HEK293 (cell line): Measurements from ENCODE around the gene CEP57L1.
A peak's percentile ranks its signal among the peaks of the same experiment; 100 is the strongest.

Experiments
- HOXD13 ChIP-seq: sonication (generic); formaldehyde crosslinking; IDR thresholded peaks from 2 replicates; pipeline ENCODE4 v1.8.0; 2022; ENCODE audit warnings: missing genetic modification reagents, borderline replicate concordance
- TCF7L2 ChIP-seq: IDR thresholded peaks from 2 replicates; pipeline ENCODE4 v1.6.1; 2011; ENCODE audit warnings: low read depth, mild to moderate bottlenecking, inconsistent platforms, low read length, moderate library complexity, borderline replicate concordance
- ZBTB8A ChIP-seq: fragments of 450-650 bp; formaldehyde crosslinking; IDR thresholded peaks from 2 replicates; pipeline ENCODE4 v1.5.1; 2016; ENCODE audit warnings: missing biosample characterization, missing genetic modification characterization
- ZFP37 ChIP-seq: fragments of 450-650 bp; formaldehyde crosslinking; IDR thresholded peaks from 2 replicates; pipeline ENCODE4 v1.5.1; 2016; ENCODE audit warnings: missing biosample characterization, missing genetic modification characterization
- ZNF10 ChIP-seq: fragments of 450-650 bp; formaldehyde crosslinking; IDR thresholded peaks from 2 replicates; pipeline ENCODE4 v1.5.1; 2017; ENCODE audit warnings: missing biosample characterization, missing genetic modification characterization
- ZNF132 ChIP-seq: fragments of 450-650 bp; formaldehyde crosslinking; IDR thresholded peaks from 2 replicates; pipeline ENCODE4 v1.5.1; 2017; ENCODE audit warnings: missing biosample characterization, missing genetic modification characterization, borderline replicate concordance
- ZNF354C ChIP-seq: fragments of 450-650 bp; formaldehyde crosslinking; IDR thresholded peaks from 2 replicates; pipeline ENCODE4 v1.5.1; 2016; ENCODE audit warnings: missing biosample characterization, missing genetic modification characterization, low read depth, borderline replicate concordance
- ZNF548 ChIP-seq: fragments of 450-650 bp; formaldehyde crosslinking; IDR thresholded peaks from 2 replicates; pipeline ENCODE4 v1.5.1; 2016; ENCODE audit warnings: missing biosample characterization, missing genetic modification characterization
- ZNF558 ChIP-seq: fragments of 450-650 bp; formaldehyde crosslinking; IDR thresholded peaks from 2 replicates; pipeline ENCODE4 v1.5.1; 2016; ENCODE audit warnings: missing biosample characterization, missing genetic modification characterization
- ZNF561 ChIP-seq: fragments of 450-650 bp; IDR thresholded peaks from 2 replicates; pipeline ENCODE4 v1.5.1; 2018; ENCODE audit warnings: missing biosample characterization, missing genetic modification characterization, borderline replicate concordance
- ZNF621 ChIP-seq: fragments of 450-650 bp; formaldehyde crosslinking; IDR thresholded peaks from 2 replicates; pipeline ENCODE4 v1.5.1; 2017; ENCODE audit warnings: missing biosample characterization, missing genetic modification characterization
- ZNF654 ChIP-seq: fragments of 450-650 bp; formaldehyde crosslinking; IDR thresholded peaks from 2 replicates; pipeline ENCODE4 v1.5.1; 2016; ENCODE audit warnings: low read depth, missing biosample characterization, missing genetic modification characterization
- ZNF660 ChIP-seq: fragments of 450-650 bp; IDR thresholded peaks from 2 replicates; pipeline ENCODE4 v1.5.1; 2018; ENCODE audit warnings: missing biosample characterization, mild to moderate bottlenecking, missing genetic modification characterization
- ZNF677 ChIP-seq: fragments of 450-650 bp; IDR thresholded peaks from 2 replicates; pipeline ENCODE4 v1.5.0; 2018; ENCODE audit warnings: missing biosample characterization, mild to moderate bottlenecking, missing genetic modification characterization, moderate library complexity
- ZNF707 ChIP-seq: fragments of 450-650 bp; formaldehyde crosslinking; IDR thresholded peaks from 2 replicates; pipeline ENCODE4 v1.5.1; 2016; ENCODE audit warnings: missing biosample characterization, missing genetic modification characterization
- ZNF776 ChIP-seq: fragments of 450-650 bp; formaldehyde crosslinking; IDR thresholded peaks from 2 replicates; pipeline ENCODE4 v1.5.0; 2017; ENCODE audit warnings: missing biosample characterization, missing genetic modification characterization, borderline replicate concordance
- ZNF785 ChIP-seq: fragments of 450-650 bp; formaldehyde crosslinking; IDR thresholded peaks from 2 replicates; pipeline ENCODE4 v1.5.1; 2016; ENCODE audit warnings: missing biosample characterization, missing genetic modification characterization
- ZSCAN23 ChIP-seq: fragments of 450-650 bp; formaldehyde crosslinking; IDR thresholded peaks from 2 replicates; pipeline ENCODE4 v1.5.1; 2016; ENCODE audit warnings: missing biosample characterization, missing genetic modification characterization
- TF ChIP-seq, protein P1 (sequence below): fragments of 450-650 bp; formaldehyde crosslinking; IDR thresholded peaks from 2 replicates; pipeline ENCODE4 v1.5.1; 2016; ENCODE audit warnings: missing biosample characterization, missing genetic modification characterization
- TF ChIP-seq, protein P2 (sequence below): fragments of 450-650 bp; formaldehyde crosslinking; IDR thresholded peaks from 2 replicates; pipeline ENCODE4 v1.5.1; 2016; ENCODE audit warnings: missing biosample characterization, missing genetic modification characterization
- TF ChIP-seq, protein P3 (sequence below): fragments of 450-650 bp; formaldehyde crosslinking; IDR thresholded peaks from 2 replicates; pipeline ENCODE4 v1.5.1; 2016; ENCODE audit warnings: missing biosample characterization, missing genetic modification characterization
- TF ChIP-seq, protein P4 (sequence below): fragments of 450-650 bp; IDR thresholded peaks from 2 replicates; pipeline ENCODE4 v1.5.1; 2018; ENCODE audit warnings: missing biosample characterization, missing genetic modification characterization
- TF ChIP-seq, protein P5 (sequence below): fragments of 450-650 bp; formaldehyde crosslinking; IDR thresholded peaks from 2 replicates; pipeline ENCODE4 v1.5.0; 2017; ENCODE audit warnings: missing biosample characterization, missing genetic modification characterization, borderline replicate concordance
- TF ChIP-seq, protein P6 (sequence below): fragments of 450-650 bp; formaldehyde crosslinking; optimal IDR thresholded peaks from 2 replicates; pipeline ENCODE3; 2016; ENCODE audit warnings: missing biosample characterization, mild to moderate bottlenecking, missing genetic modification characterization
- TF ChIP-seq, protein P7 (sequence below): fragments of 450-650 bp; formaldehyde crosslinking; IDR thresholded peaks from 2 replicates; pipeline ENCODE4 v1.5.1; 2017; ENCODE audit warnings: missing biosample characterization, missing genetic modification characterization

CEP57L1 gene

DNA sequence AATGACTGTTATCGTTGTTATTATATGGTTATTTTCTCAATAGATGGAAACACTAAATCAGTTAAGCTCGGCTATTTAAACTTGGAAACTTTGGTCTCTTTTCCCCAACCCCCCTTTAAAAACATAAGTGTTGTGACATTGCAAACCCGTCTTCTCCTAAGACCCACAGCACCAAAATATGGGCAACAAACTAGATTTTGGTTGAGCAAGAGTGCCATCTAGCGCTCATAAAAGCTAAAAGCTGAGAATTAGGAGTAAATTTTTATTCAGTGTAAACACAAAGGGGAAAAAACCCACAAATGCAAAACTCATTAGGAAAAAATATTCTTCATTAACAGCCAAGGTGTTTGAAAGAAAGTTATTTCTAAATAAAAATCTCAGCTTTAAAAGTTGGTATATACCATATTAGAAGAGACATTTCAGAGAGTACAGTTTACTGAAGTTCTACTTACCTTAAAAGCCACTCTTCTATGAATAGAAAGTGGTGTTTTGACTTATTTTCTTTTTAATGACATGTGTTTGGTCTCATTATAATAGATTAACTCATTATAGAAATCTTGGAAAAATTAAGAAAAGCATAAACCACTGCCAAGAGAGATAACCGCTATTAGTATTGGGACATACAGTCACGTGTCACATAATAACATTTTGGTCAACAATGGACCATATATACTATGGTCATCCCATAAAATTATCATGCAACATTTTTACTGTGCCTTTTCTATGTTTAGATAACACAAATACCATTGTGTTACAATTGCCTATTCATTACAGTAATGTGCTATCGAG lies 21.8 kb upstream of the CEP57L1 start (continued):
- TF ChIP-seq, protein P1, sequence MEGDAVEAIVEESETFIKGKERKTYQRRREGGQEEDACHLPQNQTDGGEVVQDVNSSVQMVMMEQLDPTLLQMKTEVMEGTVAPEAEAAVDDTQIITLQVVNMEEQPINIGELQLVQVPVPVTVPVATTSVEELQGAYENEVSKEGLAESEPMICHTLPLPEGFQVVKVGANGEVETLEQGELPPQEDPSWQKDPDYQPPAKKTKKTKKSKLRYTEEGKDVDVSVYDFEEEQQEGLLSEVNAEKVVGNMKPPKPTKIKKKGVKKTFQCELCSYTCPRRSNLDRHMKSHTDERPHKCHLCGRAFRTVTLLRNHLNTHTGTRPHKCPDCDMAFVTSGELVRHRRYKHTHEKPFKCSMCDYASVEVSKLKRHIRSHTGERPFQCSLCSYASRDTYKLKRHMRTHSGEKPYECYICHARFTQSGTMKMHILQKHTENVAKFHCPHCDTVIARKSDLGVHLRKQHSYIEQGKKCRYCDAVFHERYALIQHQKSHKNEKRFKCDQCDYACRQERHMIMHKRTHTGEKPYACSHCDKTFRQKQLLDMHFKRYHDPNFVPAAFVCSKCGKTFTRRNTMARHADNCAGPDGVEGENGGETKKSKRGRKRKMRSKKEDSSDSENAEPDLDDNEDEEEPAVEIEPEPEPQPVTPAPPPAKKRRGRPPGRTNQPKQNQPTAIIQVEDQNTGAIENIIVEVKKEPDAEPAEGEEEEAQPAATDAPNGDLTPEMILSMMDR (tag by site-specific recombination) = peak; percentile 37; the same call in 1 of the 2 replicates
- TF ChIP-seq, protein P2, sequence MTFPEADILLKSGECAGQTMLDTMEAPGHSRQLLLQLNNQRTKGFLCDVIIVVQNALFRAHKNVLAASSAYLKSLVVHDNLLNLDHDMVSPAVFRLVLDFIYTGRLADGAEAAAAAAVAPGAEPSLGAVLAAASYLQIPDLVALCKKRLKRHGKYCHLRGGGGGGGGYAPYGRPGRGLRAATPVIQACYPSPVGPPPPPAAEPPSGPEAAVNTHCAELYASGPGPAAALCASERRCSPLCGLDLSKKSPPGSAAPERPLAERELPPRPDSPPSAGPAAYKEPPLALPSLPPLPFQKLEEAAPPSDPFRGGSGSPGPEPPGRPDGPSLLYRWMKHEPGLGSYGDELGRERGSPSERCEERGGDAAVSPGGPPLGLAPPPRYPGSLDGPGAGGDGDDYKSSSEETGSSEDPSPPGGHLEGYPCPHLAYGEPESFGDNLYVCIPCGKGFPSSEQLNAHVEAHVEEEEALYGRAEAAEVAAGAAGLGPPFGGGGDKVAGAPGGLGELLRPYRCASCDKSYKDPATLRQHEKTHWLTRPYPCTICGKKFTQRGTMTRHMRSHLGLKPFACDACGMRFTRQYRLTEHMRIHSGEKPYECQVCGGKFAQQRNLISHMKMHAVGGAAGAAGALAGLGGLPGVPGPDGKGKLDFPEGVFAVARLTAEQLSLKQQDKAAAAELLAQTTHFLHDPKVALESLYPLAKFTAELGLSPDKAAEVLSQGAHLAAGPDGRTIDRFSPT (tag by site-specific recombination) = no peak
- TF ChIP-seq ZNF354C (tag by site-specific recombination) (no peak), ZNF677 (tag by site-specific recombination) (no peak), ZNF558 (tag by site-specific recombination) (no peak), ZNF776 (tag by site-specific recombination) (no peak), ZNF548 (tag by site-specific recombination) (no peak), ZNF132 (tag by site-specific recombination) (no peak), ZNF707 (no peak), ZNF660 (tag by site-specific recombination) (peak; percentile 63), HOXD13 (CRISPR knock-in tag) (no peak), ZNF785 (tag by site-specific recombination) (no peak), TCF7L2 (no peak), ZNF654 (tag by site-specific recombination) (peak; percentile 92), ZBTB8A (tag by site-specific recombination) (0 out of 2 replicates have a peak, but pooled peaks have one; percentile 14), ZNF561 (tag by site-specific recombination) (no peak), ZNF10 (tag by site-specific recombination) (no peak), ZFP37 (no peak), ZSCAN23 (no peak), ZNF621 (no peak)
- TF ChIP-seq, protein P3, sequence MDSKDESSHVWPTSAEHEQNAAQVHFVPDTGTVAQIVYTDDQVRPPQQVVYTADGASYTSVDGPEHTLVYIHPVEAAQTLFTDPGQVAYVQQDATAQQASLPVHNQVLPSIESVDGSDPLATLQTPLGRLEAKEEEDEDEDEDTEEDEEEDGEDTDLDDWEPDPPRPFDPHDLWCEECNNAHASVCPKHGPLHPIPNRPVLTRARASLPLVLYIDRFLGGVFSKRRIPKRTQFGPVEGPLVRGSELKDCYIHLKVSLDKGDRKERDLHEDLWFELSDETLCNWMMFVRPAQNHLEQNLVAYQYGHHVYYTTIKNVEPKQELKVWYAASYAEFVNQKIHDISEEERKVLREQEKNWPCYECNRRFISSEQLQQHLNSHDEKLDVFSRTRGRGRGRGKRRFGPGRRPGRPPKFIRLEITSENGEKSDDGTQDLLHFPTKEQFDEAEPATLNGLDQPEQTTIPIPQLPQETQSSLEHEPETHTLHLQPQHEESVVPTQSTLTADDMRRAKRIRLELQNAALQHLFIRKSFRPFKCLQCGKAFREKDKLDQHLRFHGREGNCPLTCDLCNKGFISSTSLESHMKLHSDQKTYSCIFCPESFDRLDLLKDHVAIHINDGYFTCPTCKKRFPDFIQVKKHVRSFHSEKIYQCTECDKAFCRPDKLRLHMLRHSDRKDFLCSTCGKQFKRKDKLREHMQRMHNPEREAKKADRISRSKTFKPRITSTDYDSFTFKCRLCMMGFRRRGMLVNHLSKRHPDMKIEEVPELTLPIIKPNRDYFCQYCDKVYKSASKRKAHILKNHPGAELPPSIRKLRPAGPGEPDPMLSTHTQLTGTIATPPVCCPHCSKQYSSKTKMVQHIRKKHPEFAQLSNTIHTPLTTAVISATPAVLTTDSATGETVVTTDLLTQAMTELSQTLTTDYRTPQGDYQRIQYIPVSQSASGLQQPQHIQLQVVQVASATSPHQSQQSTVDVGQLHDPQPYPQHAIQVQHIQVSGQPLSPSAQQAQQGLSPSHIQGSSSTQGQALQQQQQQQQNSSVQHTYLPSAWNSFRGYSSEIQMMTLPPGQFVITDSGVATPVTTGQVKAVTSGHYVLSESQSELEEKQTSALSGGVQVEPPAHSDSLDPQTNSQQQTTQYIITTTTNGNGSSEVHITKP (tag by site-specific recombination) = peak; percentile 34
- TF ChIP-seq, protein P4, sequence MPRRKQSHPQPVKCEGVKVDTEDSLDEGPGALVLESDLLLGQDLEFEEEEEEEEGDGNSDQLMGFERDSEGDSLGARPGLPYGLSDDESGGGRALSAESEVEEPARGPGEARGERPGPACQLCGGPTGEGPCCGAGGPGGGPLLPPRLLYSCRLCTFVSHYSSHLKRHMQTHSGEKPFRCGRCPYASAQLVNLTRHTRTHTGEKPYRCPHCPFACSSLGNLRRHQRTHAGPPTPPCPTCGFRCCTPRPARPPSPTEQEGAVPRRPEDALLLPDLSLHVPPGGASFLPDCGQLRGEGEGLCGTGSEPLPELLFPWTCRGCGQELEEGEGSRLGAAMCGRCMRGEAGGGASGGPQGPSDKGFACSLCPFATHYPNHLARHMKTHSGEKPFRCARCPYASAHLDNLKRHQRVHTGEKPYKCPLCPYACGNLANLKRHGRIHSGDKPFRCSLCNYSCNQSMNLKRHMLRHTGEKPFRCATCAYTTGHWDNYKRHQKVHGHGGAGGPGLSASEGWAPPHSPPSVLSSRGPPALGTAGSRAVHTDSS = no peak
- TF ChIP-seq, protein P5, sequence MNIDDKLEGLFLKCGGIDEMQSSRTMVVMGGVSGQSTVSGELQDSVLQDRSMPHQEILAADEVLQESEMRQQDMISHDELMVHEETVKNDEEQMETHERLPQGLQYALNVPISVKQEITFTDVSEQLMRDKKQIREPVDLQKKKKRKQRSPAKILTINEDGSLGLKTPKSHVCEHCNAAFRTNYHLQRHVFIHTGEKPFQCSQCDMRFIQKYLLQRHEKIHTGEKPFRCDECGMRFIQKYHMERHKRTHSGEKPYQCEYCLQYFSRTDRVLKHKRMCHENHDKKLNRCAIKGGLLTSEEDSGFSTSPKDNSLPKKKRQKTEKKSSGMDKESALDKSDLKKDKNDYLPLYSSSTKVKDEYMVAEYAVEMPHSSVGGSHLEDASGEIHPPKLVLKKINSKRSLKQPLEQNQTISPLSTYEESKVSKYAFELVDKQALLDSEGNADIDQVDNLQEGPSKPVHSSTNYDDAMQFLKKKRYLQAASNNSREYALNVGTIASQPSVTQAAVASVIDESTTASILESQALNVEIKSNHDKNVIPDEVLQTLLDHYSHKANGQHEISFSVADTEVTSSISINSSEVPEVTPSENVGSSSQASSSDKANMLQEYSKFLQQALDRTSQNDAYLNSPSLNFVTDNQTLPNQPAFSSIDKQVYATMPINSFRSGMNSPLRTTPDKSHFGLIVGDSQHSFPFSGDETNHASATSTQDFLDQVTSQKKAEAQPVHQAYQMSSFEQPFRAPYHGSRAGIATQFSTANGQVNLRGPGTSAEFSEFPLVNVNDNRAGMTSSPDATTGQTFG (tag by site-specific recombination) = no peak
- TF ChIP-seq, protein P6, sequence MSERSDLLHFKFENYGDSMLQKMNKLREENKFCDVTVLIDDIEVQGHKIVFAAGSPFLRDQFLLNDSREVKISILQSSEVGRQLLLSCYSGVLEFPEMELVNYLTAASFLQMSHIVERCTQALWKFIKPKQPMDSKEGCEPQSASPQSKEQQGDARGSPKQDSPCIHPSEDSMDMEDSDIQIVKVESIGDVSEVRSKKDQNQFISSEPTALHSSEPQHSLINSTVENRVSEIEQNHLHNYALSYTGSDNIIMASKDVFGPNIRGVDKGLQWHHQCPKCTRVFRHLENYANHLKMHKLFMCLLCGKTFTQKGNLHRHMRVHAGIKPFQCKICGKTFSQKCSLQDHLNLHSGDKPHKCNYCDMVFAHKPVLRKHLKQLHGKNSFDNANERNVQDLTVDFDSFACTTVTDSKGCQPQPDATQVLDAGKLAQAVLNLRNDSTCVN = no peak
- TF ChIP-seq, protein P7, sequence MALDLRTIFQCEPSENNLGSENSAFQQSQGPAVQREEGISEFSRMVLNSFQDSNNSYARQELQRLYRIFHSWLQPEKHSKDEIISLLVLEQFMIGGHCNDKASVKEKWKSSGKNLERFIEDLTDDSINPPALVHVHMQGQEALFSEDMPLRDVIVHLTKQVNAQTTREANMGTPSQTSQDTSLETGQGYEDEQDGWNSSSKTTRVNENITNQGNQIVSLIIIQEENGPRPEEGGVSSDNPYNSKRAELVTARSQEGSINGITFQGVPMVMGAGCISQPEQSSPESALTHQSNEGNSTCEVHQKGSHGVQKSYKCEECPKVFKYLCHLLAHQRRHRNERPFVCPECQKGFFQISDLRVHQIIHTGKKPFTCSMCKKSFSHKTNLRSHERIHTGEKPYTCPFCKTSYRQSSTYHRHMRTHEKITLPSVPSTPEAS (tag by site-specific recombination) = no peak
- TF ChIP-seq, all 188 proteins: peak for 8
